Esophagus muscularis mucosa (tissue), 4 donors: ENCODE measurements around the gene ABCC1. TPM values are rescaled to one million over a fixed set of nuclear protein-coding genes. Genes with fewer than 3 reads are reported as not detected.
"Not testable (repeated sequence)": the region's sequence is repeated elsewhere in the genome, so short reads cannot be mapped to it uniquely, and the experiment has no call there.

Experiments
- DNase-seq: peaks from one replicate; pipeline ENCODE4 v3.0.0-alpha.2; 2017; ENCODE audit errors: extremely low spot score
- H3K27ac ChIP-seq, 4 donors: fragments of 200-600 bp; sonication (generic); replicated peaks in 1 of 4; 1 replicate in 3 of 4; 2 replicates in 1 of 4; pipeline ENCODE4 v1.5.1; 2016 to 2019; ENCODE audit warnings: mild to moderate bottlenecking in 1 of 4
- H3K27me3 ChIP-seq, 4 donors: fragments of 200-600 bp; sonication (generic); one replicate each; pipeline versions ENCODE4 v1.5.1 to v1.6.0; 2016 to 2019
- H3K36me3 ChIP-seq, 4 donors: fragments of 200-600 bp; sonication (generic); one replicate each; pipeline ENCODE4 v1.5.1; 2016 to 2019
- H3K4me1 ChIP-seq, 4 donors: fragments of 200-600 bp; sonication (generic); one replicate each; pipeline ENCODE4 v1.5.1; 2016 to 2019
- H3K4me3 ChIP-seq, 4 donors: fragments of 200-600 bp; sonication (generic); 1 replicate in 2 of 4; 2 replicates in 2 of 4; pipeline ENCODE4 v1.5.1; 2016 to 2019; ENCODE audit warnings: mild to moderate bottlenecking in 4 of 4, moderate library complexity in 1 of 4
- H3K9me3 ChIP-seq, 4 donors: fragments of 200-600 bp; sonication (generic); 1 replicate in 3 of 4; 2 replicates in 1 of 4; pipeline ENCODE4 v1.5.1; 2016 to 2019
- EP300 ChIP-seq: sonication (generic); formaldehyde crosslinking; IDR thresholded peaks from one replicate; pipeline ENCODE4 v1.6.1; 2017; ENCODE audit warnings: antibody characterized with exemption
- POLR2A ChIP-seq: fragments of 450-650 bp; IDR thresholded peaks from one replicate; pipeline ENCODE4 v1.6.1; 2017; ENCODE audit warnings: antibody characterized with exemption, moderate library complexity, mild to moderate bottlenecking, low read depth
- POLR2AphosphoS5 ChIP-seq, 2 donors: sonication (generic); formaldehyde crosslinking; IDR thresholded peaks; one replicate each; pipeline ENCODE4 v1.6.1; 2017; ENCODE audit warnings: antibody characterized with exemption in 2 of 2
- WGBS: methylation state at CpG from one replicate; pipeline ENCODE4 v1.1.5; 2018; 5-methylcytosine and 5-hydroxymethylcytosine counted together
- intact Hi-C: fragments of 100-400 bp; cut with DNase I; formaldehyde crosslinking; loops from one replicate; pipeline ENCODE4 v1.15.1; 2023
- total RNA-seq, 4 donors: library from RNA; depleted of rRNA; stranded (reverse); fragments of >200 nt; gene quantifications; one replicate each; pipeline versions ENCODE4 v1.1.0 to v1.2.1, GENCODE V29; 2016
- TF ChIP-seq, protein P1 (sequence below), 3 experiments: fragments of 200-600 bp in 2 of 3; fragments of 450-650 bp in 1 of 3; sonication (generic) in 2 of 3; IDR thresholded peaks; one replicate each; pipeline ENCODE4 v1.5.1; 2017 to 2019; ENCODE audit warnings: antibody characterized with exemption in 3 of 3, mild to moderate bottlenecking in 2 of 3, moderate library complexity in 1 of 3

The ABCC1 gene
- total RNA-seq, 4 donors from 2014 or later: 61.8 to 141 (median 103) TPM

DNA sequence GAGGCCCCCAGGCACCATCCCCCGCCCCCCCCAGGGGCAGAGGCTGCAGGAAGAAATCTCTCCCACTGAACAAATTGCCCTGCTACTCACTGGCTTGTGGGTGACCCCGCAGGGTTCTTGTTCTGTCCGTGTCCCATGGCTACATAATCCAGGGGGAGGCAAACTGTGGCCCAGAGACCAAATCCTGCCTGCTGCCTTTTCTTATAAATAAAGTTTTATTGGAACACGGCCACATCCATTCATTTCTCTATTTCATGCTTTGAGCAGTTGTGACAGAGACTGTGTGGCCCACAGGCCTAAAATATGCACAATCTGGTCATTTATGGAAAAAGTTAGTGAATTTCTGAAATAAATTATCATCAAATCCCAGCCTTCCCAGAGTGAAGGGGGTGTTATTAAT is 235.7 kb downstream of the ABCC1 start:
- intact Hi-C loops: no loop called here
- 88% methylated on average over 4 of the region's 4 CpGs for WGBS
- DNase-seq: no peak
- H3K36me3 ChIP-seq: no peaks in the 10 kb centered on the region
- no peak for TF ChIP-seq EP300
- H3K9me3 ChIP-seq: no peaks in the 10 kb centered on the region
- no peak overlapping the region for H3K4me3 ChIP-seq
- no peaks in the 10 kb centered on the region for H3K4me1 ChIP-seq
- H3K27ac ChIP-seq: no peak overlapping the region
- H3K27me3 ChIP-seq: no peaks in the 10 kb centered on the region

DNA sequence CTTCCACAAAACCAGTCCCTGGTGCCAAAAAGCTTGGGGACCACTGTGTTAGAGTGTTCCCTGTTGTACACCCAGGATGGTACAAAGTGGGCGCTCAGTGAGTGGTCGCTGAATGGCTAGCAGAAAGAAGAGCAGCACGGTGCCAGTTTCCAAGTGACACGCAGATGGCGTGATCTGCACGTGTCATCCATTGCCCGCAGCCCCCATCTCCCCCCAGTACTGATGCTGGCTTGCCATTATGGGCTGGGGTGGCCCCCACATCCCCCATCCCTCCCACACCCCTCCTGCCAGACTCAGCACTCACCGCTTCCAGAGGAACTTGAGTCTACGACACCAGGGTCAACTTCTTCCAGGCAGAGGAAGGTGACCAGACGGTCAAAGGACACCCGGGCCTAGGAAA is 237.4 kb downstream of the ABCC1 start:
- no peak for DNase-seq
- 92% methylated on average over 6 of the region's 11 CpGs for WGBS
- intact Hi-C loops: no loop called here
- TF ChIP-seq, protein P1, sequence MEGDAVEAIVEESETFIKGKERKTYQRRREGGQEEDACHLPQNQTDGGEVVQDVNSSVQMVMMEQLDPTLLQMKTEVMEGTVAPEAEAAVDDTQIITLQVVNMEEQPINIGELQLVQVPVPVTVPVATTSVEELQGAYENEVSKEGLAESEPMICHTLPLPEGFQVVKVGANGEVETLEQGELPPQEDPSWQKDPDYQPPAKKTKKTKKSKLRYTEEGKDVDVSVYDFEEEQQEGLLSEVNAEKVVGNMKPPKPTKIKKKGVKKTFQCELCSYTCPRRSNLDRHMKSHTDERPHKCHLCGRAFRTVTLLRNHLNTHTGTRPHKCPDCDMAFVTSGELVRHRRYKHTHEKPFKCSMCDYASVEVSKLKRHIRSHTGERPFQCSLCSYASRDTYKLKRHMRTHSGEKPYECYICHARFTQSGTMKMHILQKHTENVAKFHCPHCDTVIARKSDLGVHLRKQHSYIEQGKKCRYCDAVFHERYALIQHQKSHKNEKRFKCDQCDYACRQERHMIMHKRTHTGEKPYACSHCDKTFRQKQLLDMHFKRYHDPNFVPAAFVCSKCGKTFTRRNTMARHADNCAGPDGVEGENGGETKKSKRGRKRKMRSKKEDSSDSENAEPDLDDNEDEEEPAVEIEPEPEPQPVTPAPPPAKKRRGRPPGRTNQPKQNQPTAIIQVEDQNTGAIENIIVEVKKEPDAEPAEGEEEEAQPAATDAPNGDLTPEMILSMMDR (IDR thresholded peaks at IDR 0.05): no peak
- no peak for TF ChIP-seq POLR2A
- TF ChIP-seq EP300: no peak
- no peak for TF ChIP-seq POLR2AphosphoS5 (IDR thresholded peaks at IDR 0.05)
- Histone ChIP-seq H3K36me3 (no peaks in the 10 kb centered on the region), H3K4me1 (peaks cover 0 to 6% (median 4%) of the 10 kb centered on the region in 4 donors), H3K27me3 (no peaks in the 10 kb centered on the region), H3K27ac (no peak overlapping the region), H3K4me3 (no peak overlapping the region), H3K9me3 (no peaks in the 10 kb centered on the region)

DNA sequence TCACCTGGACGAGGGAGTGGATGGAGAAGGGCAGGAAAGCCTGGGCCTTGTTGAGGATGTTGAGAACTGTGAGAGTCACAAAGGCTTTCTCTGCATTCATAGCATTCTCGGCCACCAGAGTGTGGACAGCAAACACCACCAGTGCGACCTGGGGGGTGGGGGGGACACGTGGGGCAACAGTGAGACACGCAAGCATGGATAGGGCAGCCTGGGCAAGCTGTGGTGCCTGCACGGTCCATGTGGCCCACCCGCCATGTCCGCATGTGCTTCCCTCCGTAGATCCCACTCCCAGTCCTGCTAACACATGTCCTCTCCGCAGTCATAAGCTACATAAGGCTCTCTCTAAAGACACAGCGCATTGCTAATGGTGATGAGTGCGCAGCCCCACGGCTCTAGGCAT is 239.4 kb downstream of the ABCC1 start:
- Histone ChIP-seq H3K27me3 (no peaks in the 10 kb centered on the region), H3K4me1 (peaks cover 0 to 10% (median 8%) of the 10 kb centered on the region in 4 donors), H3K27ac (no peak overlapping the region), H3K4me3 (no peak overlapping the region), H3K9me3 (no peaks in the 10 kb centered on the region), H3K36me3 (no peaks in the 10 kb centered on the region)
- TF ChIP-seq, protein P1 (IDR thresholded peaks at IDR 0.05): no peak
- no peak for TF ChIP-seq POLR2A
- no peak for TF ChIP-seq POLR2AphosphoS5 (IDR thresholded peaks at IDR 0.05)
- no peak for TF ChIP-seq EP300
- WGBS: 95% methylated on average over 5 of the region's 13 CpGs
- no peak for DNase-seq
- intact Hi-C loops: no loop called here

DNA sequence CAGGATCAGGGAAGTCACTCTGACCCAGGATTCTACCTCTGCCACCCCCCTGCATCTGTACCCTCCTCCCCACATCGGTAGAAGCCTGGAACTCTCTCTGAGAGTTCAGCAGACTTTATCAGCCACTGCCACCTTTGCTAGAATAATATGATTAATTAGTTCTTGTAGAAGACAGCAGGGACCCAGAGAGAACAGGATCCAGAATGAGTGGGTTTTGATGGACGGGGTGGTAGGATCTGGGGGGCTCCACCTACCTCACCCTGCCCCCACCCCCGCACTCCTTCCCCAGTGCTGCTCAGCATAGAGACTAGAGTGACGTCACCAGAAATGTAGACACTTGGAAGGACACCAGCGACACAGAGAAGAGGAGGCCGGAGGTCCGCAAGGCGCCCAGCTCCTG is 240.4 kb downstream of the ABCC1 start:
- no peaks in the 10 kb centered on the region for H3K36me3 ChIP-seq
- intact Hi-C loops: loop anchor here (10.0 kb wide), 2 partner anchors 425 to 495 kb away; no protein-coding TSS in a partner anchor
- no peak overlapping the region for H3K27ac ChIP-seq
- TF ChIP-seq POLR2AphosphoS5 (IDR thresholded peaks at IDR 0.05) (no peak), POLR2A (no peak), EP300 (no peak)
- TF ChIP-seq, protein P1 (IDR thresholded peaks at IDR 0.05): no peak
- H3K9me3 ChIP-seq: no peaks in the 10 kb centered on the region
- H3K4me1 ChIP-seq: peaks cover 0 to 13% (median 10%) of the 10 kb centered on the region in 4 donors
- DNase-seq: no peak
- WGBS: 71% methylated on average over 7 of the region's 8 CpGs
- H3K4me3 ChIP-seq: no peak overlapping the region
- H3K27me3 ChIP-seq: no peaks in the 10 kb centered on the region

DNA sequence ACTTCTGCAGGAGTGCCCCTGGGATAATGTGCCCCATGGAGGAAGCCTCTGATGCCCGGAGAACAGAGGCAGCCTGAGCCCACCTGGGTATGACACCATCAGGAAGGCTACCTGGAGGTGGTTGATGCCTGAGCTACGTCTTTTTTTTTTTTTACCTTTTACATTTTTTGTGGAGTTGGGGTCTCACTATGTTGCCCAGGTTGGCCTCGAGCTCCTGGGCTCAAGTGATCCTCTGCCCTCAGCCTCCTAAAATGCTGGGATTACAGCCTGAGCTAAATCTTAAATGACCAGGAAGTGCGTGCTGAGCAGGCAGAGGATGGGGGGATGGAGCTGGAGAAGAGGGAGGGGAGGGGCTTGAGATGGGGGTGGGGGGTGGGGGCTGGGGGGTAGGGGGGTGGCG is 241.1 kb downstream of the ABCC1 start:
- TF ChIP-seq POLR2AphosphoS5 (IDR thresholded peaks at IDR 0.05) (no peak), EP300 (no peak), POLR2A (no peak)
- TF ChIP-seq, protein P1 (IDR thresholded peaks at IDR 0.05): no peak
- no peak overlapping the region for H3K4me3 ChIP-seq
- H3K27ac ChIP-seq: no peak overlapping the region
- DNase-seq: no peak
- no peaks in the 10 kb centered on the region for H3K9me3 ChIP-seq
- peaks cover 0 to 17% (median 13%) of the 10 kb centered on the region in 4 donors for H3K4me1 ChIP-seq
- WGBS: 98% methylated on average over 5 of the region's 5 CpGs
- H3K27me3 ChIP-seq: no peaks in the 10 kb centered on the region
- intact Hi-C loops: loop anchor here (10.0 kb wide), 2 partner anchors 426 to 496 kb away; no protein-coding TSS in a partner anchor
- no peaks in the 10 kb centered on the region for H3K36me3 ChIP-seq

DNA sequence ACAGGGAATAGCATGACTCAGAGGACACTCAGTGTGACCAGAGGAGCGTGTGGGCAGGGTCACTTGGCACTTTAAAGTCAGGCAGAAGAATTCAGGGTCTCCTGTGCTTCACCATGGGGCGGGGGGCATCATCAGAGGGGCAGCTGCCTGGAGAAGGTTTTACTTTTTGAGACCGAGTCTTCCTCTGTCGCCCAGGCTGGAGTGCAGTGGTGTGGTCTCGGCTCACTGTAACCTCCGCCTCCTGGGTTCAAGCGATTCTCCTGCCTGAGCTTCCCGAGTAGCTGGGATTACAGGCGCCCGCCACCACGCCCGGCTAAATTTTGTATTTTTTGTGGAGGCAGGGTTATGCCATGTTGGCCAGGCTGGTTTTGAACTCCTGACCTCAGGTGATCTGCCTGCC is 241.6 kb downstream of the ABCC1 start:
- DNase-seq, H3K27me3 ChIP-seq, H3K4me3 ChIP-seq, H3K9me3 ChIP-seq, H3K27ac ChIP-seq, H3K36me3 ChIP-seq: not testable (repeated sequence)
- 93% methylated on average over 10 of the region's 12 CpGs for WGBS
- intact Hi-C loops: loop anchor here (10.0 kb wide), 2 partner anchors 426 to 496 kb away; no protein-coding TSS in a partner anchor
- peaks cover 0 to 17% (median 13%) of the 10 kb centered on the region in 4 donors for H3K4me1 ChIP-seq
